ENCODE measurements around the gene CACNG4.

CACNG4 gene

DNA sequence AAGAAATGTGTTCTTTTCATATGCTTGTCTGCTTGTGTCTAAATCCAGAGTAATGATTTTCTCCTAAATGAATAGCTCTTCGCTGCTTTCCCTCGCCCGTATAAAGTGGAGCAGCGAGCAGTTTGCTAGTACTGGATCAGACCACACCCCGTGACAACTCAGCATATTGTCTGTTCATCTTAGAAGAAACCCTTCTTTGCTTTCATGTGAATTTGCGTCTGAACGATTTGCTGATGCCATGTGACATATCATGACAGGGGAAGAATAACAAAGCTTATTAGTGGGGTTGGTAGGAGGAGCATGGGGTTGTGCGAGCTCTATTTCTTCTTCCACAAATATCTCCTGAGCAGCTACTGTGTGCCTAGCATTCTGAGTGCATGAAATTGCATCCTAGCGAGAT is 44.1 kb upstream of the CACNG4 start:
- TF ChIP-seq, protein P1, sequence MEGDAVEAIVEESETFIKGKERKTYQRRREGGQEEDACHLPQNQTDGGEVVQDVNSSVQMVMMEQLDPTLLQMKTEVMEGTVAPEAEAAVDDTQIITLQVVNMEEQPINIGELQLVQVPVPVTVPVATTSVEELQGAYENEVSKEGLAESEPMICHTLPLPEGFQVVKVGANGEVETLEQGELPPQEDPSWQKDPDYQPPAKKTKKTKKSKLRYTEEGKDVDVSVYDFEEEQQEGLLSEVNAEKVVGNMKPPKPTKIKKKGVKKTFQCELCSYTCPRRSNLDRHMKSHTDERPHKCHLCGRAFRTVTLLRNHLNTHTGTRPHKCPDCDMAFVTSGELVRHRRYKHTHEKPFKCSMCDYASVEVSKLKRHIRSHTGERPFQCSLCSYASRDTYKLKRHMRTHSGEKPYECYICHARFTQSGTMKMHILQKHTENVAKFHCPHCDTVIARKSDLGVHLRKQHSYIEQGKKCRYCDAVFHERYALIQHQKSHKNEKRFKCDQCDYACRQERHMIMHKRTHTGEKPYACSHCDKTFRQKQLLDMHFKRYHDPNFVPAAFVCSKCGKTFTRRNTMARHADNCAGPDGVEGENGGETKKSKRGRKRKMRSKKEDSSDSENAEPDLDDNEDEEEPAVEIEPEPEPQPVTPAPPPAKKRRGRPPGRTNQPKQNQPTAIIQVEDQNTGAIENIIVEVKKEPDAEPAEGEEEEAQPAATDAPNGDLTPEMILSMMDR (IDR thresholded peaks at IDR 0.05): no peak
- Histone ChIP-seq H3K4me3 (ENCODE audit: low read depth in 1 of 2, low read length in 1 of 2) (no peak overlapping the region), H3K4me1 (ENCODE audit: control insufficient read depth in 1 of 2, insufficient read depth in 1 of 2, low read depth in 1 of 2, low read length in 1 of 2) (no peaks in the 10 kb centered on the region), H3K9me3 (no peaks in the 10 kb centered on the region), H3K27me3 (no peaks in the 10 kb centered on the region), H3K27ac (no peak overlapping the region), H3K36me3 (no peaks in the 10 kb centered on the region)

DNA sequence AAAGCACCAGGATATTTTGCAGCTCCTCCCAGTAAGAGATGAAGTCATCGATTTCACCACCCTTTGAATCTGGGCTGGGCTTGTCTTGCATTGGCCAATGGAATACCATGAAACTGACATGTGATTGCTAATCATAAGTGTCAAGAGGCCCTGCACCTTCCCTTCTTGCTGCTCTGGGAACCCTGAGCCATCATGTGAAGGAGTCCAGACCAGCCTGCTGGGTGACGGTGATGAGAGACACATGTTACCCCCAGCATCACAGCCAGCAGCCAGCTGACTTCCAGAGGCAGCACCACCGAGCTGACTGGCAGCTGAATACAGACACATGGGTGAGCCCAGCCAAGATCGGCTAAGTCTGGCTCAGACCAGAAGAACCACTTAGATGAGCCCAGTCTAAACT is 43.6 kb upstream of the CACNG4 start:
- TF ChIP-seq, protein P1 (IDR thresholded peaks at IDR 0.05): no peak
- Histone ChIP-seq H3K4me3 (ENCODE audit: low read depth in 1 of 2, low read length in 1 of 2) (no peak overlapping the region), H3K9me3 (no peaks in the 10 kb centered on the region), H3K36me3 (no peaks in the 10 kb centered on the region), H3K27me3 (peaks cover 4% of the 10 kb centered on the region), H3K4me1 (ENCODE audit: control insufficient read depth in 1 of 2, insufficient read depth in 1 of 2, low read depth in 1 of 2, low read length in 1 of 2) (no peaks in the 10 kb centered on the region), H3K27ac (no peak overlapping the region)

DNA sequence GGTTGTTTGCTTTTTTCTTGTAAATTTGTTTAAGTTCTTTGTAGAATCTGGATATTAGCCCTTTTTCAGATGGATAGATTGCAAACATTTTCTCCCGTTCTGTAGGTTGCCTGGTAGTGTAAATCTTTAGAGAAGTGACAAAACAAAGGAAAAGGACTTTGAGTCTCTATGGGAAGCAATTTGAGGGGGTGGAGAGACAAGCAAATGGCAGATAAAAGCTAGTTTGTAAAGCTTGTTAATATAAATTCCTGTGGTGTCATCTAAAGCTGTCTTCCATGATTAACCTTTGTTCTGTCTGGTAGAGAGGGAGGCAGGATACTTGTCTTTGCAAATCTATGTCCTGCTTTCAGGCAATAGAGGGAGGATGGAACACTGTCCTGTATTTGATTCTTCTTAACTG is 40.6 kb upstream of the CACNG4 start:
- no peak overlapping the region for H3K27ac ChIP-seq

DNA sequence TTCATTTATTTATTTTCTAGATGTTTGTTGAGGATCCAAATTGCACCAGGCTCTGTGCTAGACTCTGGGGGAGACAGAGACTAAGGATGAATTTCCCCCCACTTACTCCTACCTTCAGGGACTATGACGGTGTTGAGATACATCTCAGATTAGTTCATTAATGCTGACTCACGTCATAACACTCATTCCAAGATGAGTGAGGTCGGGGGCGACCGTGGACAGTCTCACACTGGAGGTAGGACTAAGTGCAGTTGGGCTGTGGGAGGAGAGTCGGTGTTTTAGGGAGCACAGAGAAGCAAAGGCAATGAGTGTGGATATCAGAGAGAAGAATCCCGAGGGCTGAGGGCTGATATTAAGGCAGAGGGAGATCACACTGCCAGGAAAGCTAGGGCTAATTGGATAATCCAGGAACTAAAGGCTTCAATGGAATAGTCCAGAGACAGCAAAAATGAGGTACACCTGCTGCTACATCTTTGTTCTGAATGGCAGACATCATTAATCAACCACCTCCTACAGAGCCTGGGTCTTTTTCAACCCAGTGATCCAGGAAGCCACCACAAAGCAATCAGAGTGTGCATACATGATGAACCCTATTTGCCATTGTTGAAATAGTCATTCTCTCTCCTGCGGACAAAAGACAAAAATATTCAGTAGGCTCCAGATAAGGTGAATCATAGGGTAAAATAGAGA is 38.6 kb upstream of the CACNG4 start:
- TF ChIP-seq, protein P1 (IDR thresholded peaks at IDR 0.05): no peak
- Histone ChIP-seq H3K36me3 (no peaks in the 10 kb centered on the region), H3K9me3 (no peaks in the 10 kb centered on the region)

More for the DNA sequence above, 40.6 kb upstream of the CACNG4 start:
- Histone ChIP-seq H3K9me3 (no peaks in the 10 kb centered on the region), H3K27me3 (peaks cover 7% of the 10 kb centered on the region), H3K4me3 (ENCODE audit: low read depth in 1 of 2, low read length in 1 of 2) (no peak overlapping the region), H3K36me3 (no peaks in the 10 kb centered on the region), H3K4me1 (ENCODE audit: control insufficient read depth in 1 of 2, insufficient read depth in 1 of 2, low read depth in 1 of 2, low read length in 1 of 2) (no peaks in the 10 kb centered on the region)
- TF ChIP-seq, protein P1 (IDR thresholded peaks at IDR 0.05): no peak

DNA sequence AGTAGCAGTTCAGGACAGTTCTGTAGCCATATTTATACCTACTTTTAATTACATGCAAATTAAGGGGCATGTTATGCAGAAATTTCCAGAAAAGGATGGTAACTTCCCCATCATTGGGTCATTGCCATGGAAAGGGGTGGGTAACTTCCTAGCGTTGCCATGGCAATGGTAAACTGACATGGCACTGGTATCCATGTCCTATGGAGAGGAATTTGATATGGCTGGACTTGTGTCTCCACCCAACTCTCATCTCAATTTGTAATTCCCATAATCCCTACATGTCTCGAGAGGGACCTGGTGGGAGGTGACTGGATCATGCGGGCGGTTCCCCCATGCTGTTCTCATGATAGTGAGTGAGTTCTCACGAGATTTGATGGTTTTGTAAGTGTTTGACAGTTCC is 35.6 kb upstream of the CACNG4 start:
- Histone ChIP-seq H3K4me3 (ENCODE audit: low read depth in 1 of 2, low read length in 1 of 2) (no peak overlapping the region), H3K36me3 (no peaks in the 10 kb centered on the region), H3K27me3 (peaks cover 7% of the 10 kb centered on the region), H3K9me3 (no peaks in the 10 kb centered on the region), H3K27ac (no peak overlapping the region), H3K4me1 (ENCODE audit: control insufficient read depth in 1 of 2, insufficient read depth in 1 of 2, low read depth in 1 of 2, low read length in 1 of 2) (no peaks in the 10 kb centered on the region)
- TF ChIP-seq, protein P1 (IDR thresholded peaks at IDR 0.05): no peak

More for the DNA sequence above, 38.6 kb upstream of the CACNG4 start:
- Histone ChIP-seq H3K27ac (no peak overlapping the region), H3K4me3 (ENCODE audit: low read depth in 1 of 2, low read length in 1 of 2) (no peak overlapping the region), H3K27me3 (peaks cover 7% of the 10 kb centered on the region), H3K4me1 (ENCODE audit: control insufficient read depth in 1 of 2, insufficient read depth in 1 of 2, low read depth in 1 of 2, low read length in 1 of 2) (no peaks in the 10 kb centered on the region)
